Trophoblast cell (in vitro differentiated cells and primary cell): ENCODE data around the gene ACRV1.
"Not testable (repeated sequence)": the region's sequence is repeated elsewhere in the genome, so short reads cannot be mapped to it uniquely, and the experiment has no call there.

Experiments used
- DNase-seq, 2 donors: peaks; one replicate each; pipeline ENCODE4 v3.0.0-alpha.2; 2016
- H2AFZ ChIP-seq: 2 replicates; pipeline ENCODE4 v1.6.1; 2013; ENCODE audit warnings: low read length, moderate library complexity, mild to moderate bottlenecking; ENCODE audit not compliant: insufficient read depth, poor library complexity
- H2AK5ac ChIP-seq: 2 replicates; pipeline ENCODE4 v1.6.1; 2013; ENCODE audit warnings: mild to moderate bottlenecking, low read length
- H2BK120ac ChIP-seq: 2 replicates; pipeline ENCODE4 v1.6.1; 2013; ENCODE audit warnings: low read length, mild to moderate bottlenecking, moderate library complexity; ENCODE audit not compliant: insufficient read depth, poor library complexity
- H2BK12ac ChIP-seq: 2 replicates; pipeline ENCODE4 v1.6.1; 2013; ENCODE audit warnings: mild to moderate bottlenecking, low read length, moderate library complexity
- H2BK5ac ChIP-seq: 2 replicates; pipeline ENCODE4 v1.6.1; 2013; ENCODE audit warnings: low read length, low read depth, moderate library complexity, mild to moderate bottlenecking; ENCODE audit not compliant: poor library complexity
- H3K14ac ChIP-seq: 2 replicates; pipeline ENCODE4 v1.6.1; 2013; ENCODE audit warnings: mild to moderate bottlenecking, low read length
- H3K18ac ChIP-seq: 2 replicates; pipeline ENCODE4 v1.6.1; 2013; ENCODE audit warnings: mild to moderate bottlenecking, low read length
- H3K23ac ChIP-seq: 2 replicates; pipeline ENCODE4 v1.6.1; 2013; ENCODE audit warnings: low read length
- H3K27ac ChIP-seq: 2 replicates; pipeline ENCODE4 v1.5.1; 2013; ENCODE audit warnings: low read depth, mild to moderate bottlenecking, inconsistent platforms, low read length, moderate library complexity
- H3K27me3 ChIP-seq: 2 replicates; pipeline ENCODE4 v1.6.1; 2013; ENCODE audit warnings: inconsistent platforms, mild to moderate bottlenecking, low read length, moderate library complexity; ENCODE audit not compliant: insufficient read depth
- H3K36me3 ChIP-seq, 2 experiments: 1 replicate in 1 of 2; 2 replicates in 1 of 2; pipeline ENCODE4 v1.6.1; 2013; ENCODE audit warnings: low read length in 2 of 2, mild to moderate bottlenecking in 2 of 2, moderate library complexity in 1 of 2; ENCODE audit not compliant: insufficient read depth in 2 of 2, control insufficient read depth in 1 of 2
- H3K4ac ChIP-seq: 2 replicates; pipeline ENCODE4 v1.6.1; 2013; ENCODE audit warnings: low read depth, mild to moderate bottlenecking, low read length, moderate library complexity
- H3K4me1 ChIP-seq, 2 experiments: 1 replicate in 1 of 2; 2 replicates in 1 of 2; pipeline ENCODE4 v1.6.1; 2013; ENCODE audit warnings: low read length in 2 of 2, mild to moderate bottlenecking in 2 of 2, moderate library complexity in 1 of 2; ENCODE audit not compliant: insufficient read depth in 2 of 2, control insufficient read depth in 1 of 2
- H3K4me2 ChIP-seq: 2 replicates; pipeline ENCODE4 v1.6.1; 2013; ENCODE audit warnings: inconsistent platforms, mild to moderate bottlenecking, low read length, moderate library complexity
- H3K4me3 ChIP-seq: 2 replicates; pipeline ENCODE4 v1.5.1; 2013; ENCODE audit warnings: mild to moderate bottlenecking, low read depth, low read length, inconsistent platforms
- H3K79me1 ChIP-seq: one replicate; pipeline ENCODE4 v1.6.1; 2013; ENCODE audit warnings: low read length
- H3K79me2 ChIP-seq: 2 replicates; pipeline ENCODE4 v1.6.1; 2013; ENCODE audit warnings: low read length, mild to moderate bottlenecking; ENCODE audit not compliant: control insufficient read depth, insufficient read depth, poor library complexity
- H3K9ac ChIP-seq: 2 replicates; pipeline ENCODE4 v1.6.1; 2013; ENCODE audit warnings: mild to moderate bottlenecking, low read length
- H3K9me3 ChIP-seq: 2 replicates; pipeline ENCODE4 v1.6.1; 2013; ENCODE audit warnings: low read depth, mild to moderate bottlenecking, control low read depth, inconsistent platforms, low read length; ENCODE audit not compliant: insufficient read depth
- H4K12ac ChIP-seq: 2 replicates; pipeline ENCODE4 v1.6.1; 2013; ENCODE audit warnings: low read depth, mild to moderate bottlenecking, low read length, moderate library complexity
- H4K8ac ChIP-seq: 2 replicates; pipeline ENCODE4 v1.6.1; 2013; ENCODE audit warnings: low read depth, mild to moderate bottlenecking, low read length, moderate library complexity
- H4K91ac ChIP-seq: one replicate; pipeline ENCODE4 v1.6.1; 2013; ENCODE audit warnings: low read depth, mild to moderate bottlenecking, low read length, moderate library complexity
- WGBS: extraction: QIAGEN DNeasy Blood & Tissue Kit; methylation state at CpG from one replicate; pipeline ENCODE4 v1.1.7; 2013; ENCODE audit warnings: missing lambda C conversion rate; ENCODE audit not compliant: insufficient read length, insufficient coverage; ENCODE audit errors: extremely low coverage; 5-methylcytosine and 5-hydroxymethylcytosine counted together

Gene ACRV1

DNA sequence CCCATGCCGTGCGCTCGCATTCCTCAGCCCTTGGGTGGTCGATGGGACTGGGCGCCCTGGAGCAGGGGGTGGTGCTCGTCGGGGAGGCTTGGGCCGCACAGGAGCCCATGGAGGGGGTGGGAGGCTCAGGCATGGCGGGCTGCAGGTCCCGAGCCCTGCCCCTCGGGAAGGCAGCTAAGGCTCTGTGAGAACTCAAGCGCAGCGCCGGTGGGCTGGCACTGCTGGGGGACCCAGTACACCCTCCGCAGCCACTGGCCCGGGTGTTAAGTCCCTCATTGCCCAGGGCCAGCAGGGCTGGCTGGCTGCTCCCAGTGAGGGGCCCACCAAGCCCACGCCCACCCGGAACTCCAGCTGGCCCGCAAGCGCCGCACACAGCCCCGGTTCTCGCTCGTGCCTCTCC, 24.0 kb upstream of the ACRV1 start:
- H3K18ac ChIP-seq, H4K91ac ChIP-seq, H2BK5ac ChIP-seq, H3K23ac ChIP-seq, H3K27ac ChIP-seq, H3K9me3 ChIP-seq, H2BK12ac ChIP-seq, DNase-seq, H2AK5ac ChIP-seq, H3K4me3 ChIP-seq, H3K9ac ChIP-seq, H3K36me3 ChIP-seq, H3K14ac ChIP-seq, H3K4ac ChIP-seq, H3K4me1 ChIP-seq, H3K79me2 ChIP-seq, H3K79me1 ChIP-seq, H4K8ac ChIP-seq, H3K4me2 ChIP-seq, H2BK120ac ChIP-seq, H4K12ac ChIP-seq, H2AFZ ChIP-seq, H3K27me3 ChIP-seq: not testable (repeated sequence)
- WGBS, result no CpG with 5 or more reads among the region's 24 CpGs

DNA sequence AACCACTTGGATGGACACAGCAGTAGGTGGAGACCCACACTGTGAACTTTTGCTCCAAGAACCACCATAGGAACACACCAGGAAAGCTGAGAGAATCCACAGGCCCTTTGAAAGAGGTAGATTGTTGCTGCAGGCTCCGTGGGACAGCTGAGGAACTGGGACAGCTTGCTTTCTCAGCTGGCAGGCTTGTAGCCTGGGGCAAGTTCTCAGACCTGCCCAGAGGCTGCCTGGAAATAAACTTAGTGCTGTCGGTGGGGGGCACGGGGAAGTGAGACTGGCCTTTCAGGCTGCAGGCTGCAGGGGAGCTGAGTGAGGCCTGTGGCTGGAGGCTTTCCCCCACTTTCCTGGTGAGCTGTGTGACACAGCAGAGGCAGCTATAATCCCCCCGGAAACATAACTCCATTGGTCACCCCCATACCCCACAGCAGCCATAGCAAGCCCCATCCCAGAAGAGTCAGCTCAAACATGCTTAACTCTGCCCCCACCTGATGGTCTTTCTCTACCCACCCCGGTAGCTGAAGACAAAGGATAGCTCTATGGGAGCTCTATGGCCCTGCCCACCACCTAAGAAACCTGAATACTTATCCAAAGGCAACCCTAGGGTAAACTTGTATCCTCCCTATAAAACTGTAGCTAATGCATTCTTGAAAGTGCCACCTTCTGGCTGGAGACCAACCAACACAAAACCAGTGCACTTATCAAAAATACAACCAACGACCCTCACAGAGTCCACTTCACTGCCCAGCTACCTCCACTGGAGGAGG, 21.4 kb upstream of the ACRV1 start:
- H3K27me3 ChIP-seq, result no peaks in the 10 kb centered on the region
- H3K9ac ChIP-seq, result no peak overlapping the region
- H3K4ac ChIP-seq, result no peak overlapping the region
- H3K18ac ChIP-seq, result no peak overlapping the region
- no peaks in the 10 kb centered on the region for H3K4me1 ChIP-seq
- H2AK5ac ChIP-seq, result no peak overlapping the region
- no peak overlapping the region for H3K14ac ChIP-seq
- no peak overlapping the region for H3K4me2 ChIP-seq
- no peak overlapping the region for H4K12ac ChIP-seq
- H2BK5ac ChIP-seq, result no peak overlapping the region
- no peak overlapping the region for H2AFZ ChIP-seq
- no peak overlapping the region for H3K27ac ChIP-seq
- H2BK12ac ChIP-seq, result no peak overlapping the region
- H3K4me3 ChIP-seq, result no peak overlapping the region
- no peak overlapping the region for H4K8ac ChIP-seq
- no peaks in the 10 kb centered on the region for H3K79me2 ChIP-seq
- H3K36me3 ChIP-seq, result no peaks in the 10 kb centered on the region
- H3K9me3 ChIP-seq, result no peaks in the 10 kb centered on the region
- peak in 1 of 2 donors; percentile 8 for DNase-seq
- H4K91ac ChIP-seq, result no peak overlapping the region
- no peak overlapping the region for H2BK120ac ChIP-seq
- H3K79me1 ChIP-seq, result no peaks in the 10 kb centered on the region
- no peak overlapping the region for H3K23ac ChIP-seq
- no CpG with 5 or more reads among the region's 6 CpGs for WGBS

DNA sequence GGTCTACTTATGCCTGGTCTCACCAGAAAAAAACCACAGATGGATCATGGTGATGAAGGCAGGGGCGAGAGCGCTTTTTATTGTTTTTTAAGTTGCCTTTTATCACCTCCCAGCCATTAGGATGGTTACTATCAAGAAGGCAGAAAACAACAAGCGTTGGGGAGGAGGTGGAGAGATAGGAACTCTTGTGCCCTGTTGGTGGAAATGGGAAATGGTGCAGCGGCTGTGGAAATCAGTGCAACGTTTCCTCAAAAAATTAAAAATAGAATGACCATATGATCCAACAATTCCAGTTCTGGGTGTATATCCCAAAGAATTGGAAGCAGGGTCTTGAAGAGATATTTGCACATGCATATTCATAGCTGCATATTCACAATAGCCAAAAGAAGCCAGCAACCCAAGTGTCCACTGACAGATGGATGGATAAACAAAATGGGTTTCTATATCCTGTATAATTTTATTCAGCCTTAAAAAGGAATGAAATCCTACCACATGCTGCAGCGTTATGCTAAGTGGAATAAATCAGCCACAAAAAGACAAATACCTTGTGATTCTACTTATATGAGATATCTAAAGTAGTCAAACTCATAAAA, 20.5 kb upstream of the ACRV1 start:
- Histone ChIP-seq H2AK5ac (no peak overlapping the region), H3K18ac (no peak overlapping the region), H3K4me2 (no peak overlapping the region), H3K4ac (no peak overlapping the region), H3K79me2 (no peaks in the 10 kb centered on the region), H2BK5ac (no peak overlapping the region), H3K4me3 (no peak overlapping the region), H2AFZ (no peak overlapping the region), H3K27me3 (no peaks in the 10 kb centered on the region), H2BK120ac (no peak overlapping the region), H3K9ac (no peak overlapping the region), H3K14ac (no peak overlapping the region), H3K27ac (no peak overlapping the region), H4K12ac (no peak overlapping the region), H4K8ac (no peak overlapping the region), H3K36me3 (no peaks in the 10 kb centered on the region), H2BK12ac (no peak overlapping the region), H4K91ac (no peak overlapping the region), H3K4me1 (no peaks in the 10 kb centered on the region), H3K79me1 (no peaks in the 10 kb centered on the region), H3K23ac (no peak overlapping the region), H3K9me3 (no peaks in the 10 kb centered on the region)
- DNase-seq, result no peak
- no CpG with 5 or more reads among the region's 6 CpGs for WGBS

DNA sequence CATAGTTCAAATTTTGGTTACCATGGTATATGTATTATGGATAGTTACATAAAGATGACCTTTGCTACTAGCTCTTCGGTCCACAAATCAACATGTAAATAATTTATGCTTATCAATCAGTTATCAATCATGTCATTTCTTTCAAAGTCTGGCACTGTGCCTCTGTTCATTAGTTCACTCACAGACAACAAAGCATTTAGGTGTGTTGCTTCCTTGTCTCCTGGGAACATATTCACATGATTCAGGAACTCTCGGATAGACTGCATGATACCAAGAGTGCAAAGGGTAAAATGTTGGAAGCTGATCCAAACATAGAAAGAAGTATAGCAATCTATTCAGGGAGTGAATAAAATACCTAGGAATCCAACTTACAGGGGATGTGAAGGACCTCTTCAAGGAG, 14.3 kb upstream of the ACRV1 start:
- H4K12ac ChIP-seq, result no peak overlapping the region
- H3K14ac ChIP-seq, result no peak overlapping the region
- H4K8ac ChIP-seq, result no peak overlapping the region
- no CpG with 5 or more reads among the region's 2 CpGs for WGBS
- no peaks in the 10 kb centered on the region for H3K79me2 ChIP-seq
- no peak overlapping the region for H3K27ac ChIP-seq
- H3K23ac ChIP-seq, result no peak overlapping the region
- H2BK12ac ChIP-seq, result no peak overlapping the region
- DNase-seq, result no peak
- H4K91ac ChIP-seq, result no peak overlapping the region
- no peak overlapping the region for H2AFZ ChIP-seq
- no peak overlapping the region for H3K4me2 ChIP-seq
- no peak overlapping the region for H3K4ac ChIP-seq
- no peak overlapping the region for H2BK120ac ChIP-seq
- no peak overlapping the region for H3K4me3 ChIP-seq
- no peak overlapping the region for H2AK5ac ChIP-seq
- no peak overlapping the region for H3K18ac ChIP-seq
- H3K9ac ChIP-seq, result no peak overlapping the region
- H2BK5ac ChIP-seq, result no peak overlapping the region
- peaks cover 2% of the 10 kb centered on the region for H3K9me3 ChIP-seq
- no peaks in the 10 kb centered on the region for H3K4me1 ChIP-seq
- H3K79me1 ChIP-seq, result no peaks in the 10 kb centered on the region
- no peaks in the 10 kb centered on the region for H3K36me3 ChIP-seq
- no peaks in the 10 kb centered on the region for H3K27me3 ChIP-seq
